GM23338 (cell line): ENCODE measurements around the gene FAM227B.

ENCODE experiments used
- CREB1 ChIP-seq: fragments of 250-450 bp; sonication (Bioruptor Pico); IDR thresholded peaks from 2 replicates; pipeline ENCODE4 v1.5.0; 2020; ENCODE audit warnings: low read depth, mild to moderate bottlenecking, moderate library complexity
- EZH2 ChIP-seq: fragments of 200-600 bp; sonication (generic); IDR thresholded peaks from one replicate; pipeline ENCODE4 v1.8.0; 2017; ENCODE audit warnings: antibody characterized with exemption, mild to moderate bottlenecking, low read depth; ENCODE audit not compliant: unreplicated experiment
- EZH2phosphoT487 ChIP-seq: fragments of 200-600 bp; sonication (generic); IDR thresholded peaks from one replicate; pipeline ENCODE4 v1.8.1; 2018; ENCODE audit warnings: antibody characterized with exemption; ENCODE audit not compliant: unreplicated experiment
- JUNB ChIP-seq: IDR thresholded peaks from one replicate; pipeline ENCODE4 v1.6.1; 2016; ENCODE audit warnings: antibody characterized with exemption; ENCODE audit not compliant: unreplicated experiment
- POLR2AphosphoS5 ChIP-seq: IDR thresholded peaks from 2 replicates; pipeline ENCODE4 v1.6.1; 2016; ENCODE audit warnings: antibody characterized with exemption, low read depth
- STAT1 ChIP-seq: IDR thresholded peaks from one replicate; pipeline ENCODE4 v1.6.1; 2016; ENCODE audit warnings: antibody characterized with exemption; ENCODE audit not compliant: unreplicated experiment
- TF ChIP-seq, protein P1 (sequence below), 2 experiments: fragments of 200-600 bp in 1 of 2; sonication (generic) in 1 of 2; conservative IDR thresholded peaks; 2 replicates each; pipeline versions ENCODE4 v1.5.1 to v1.6.1; 2016 to 2017; ENCODE audit warnings: antibody characterized with exemption in 2 of 2, low read depth in 2 of 2, mild to moderate bottlenecking in 2 of 2, moderate library complexity in 1 of 2
- TF ChIP-seq, protein P2 (sequence below): IDR thresholded peaks from one replicate; pipeline ENCODE4 v1.6.1; 2018; ENCODE audit warnings: antibody characterized with exemption; ENCODE audit not compliant: unreplicated experiment

GRCh38 chr15:49460411-49460941 lies 160.1 kb downstream of the FAM227B start:
- TF ChIP-seq, protein P1, sequence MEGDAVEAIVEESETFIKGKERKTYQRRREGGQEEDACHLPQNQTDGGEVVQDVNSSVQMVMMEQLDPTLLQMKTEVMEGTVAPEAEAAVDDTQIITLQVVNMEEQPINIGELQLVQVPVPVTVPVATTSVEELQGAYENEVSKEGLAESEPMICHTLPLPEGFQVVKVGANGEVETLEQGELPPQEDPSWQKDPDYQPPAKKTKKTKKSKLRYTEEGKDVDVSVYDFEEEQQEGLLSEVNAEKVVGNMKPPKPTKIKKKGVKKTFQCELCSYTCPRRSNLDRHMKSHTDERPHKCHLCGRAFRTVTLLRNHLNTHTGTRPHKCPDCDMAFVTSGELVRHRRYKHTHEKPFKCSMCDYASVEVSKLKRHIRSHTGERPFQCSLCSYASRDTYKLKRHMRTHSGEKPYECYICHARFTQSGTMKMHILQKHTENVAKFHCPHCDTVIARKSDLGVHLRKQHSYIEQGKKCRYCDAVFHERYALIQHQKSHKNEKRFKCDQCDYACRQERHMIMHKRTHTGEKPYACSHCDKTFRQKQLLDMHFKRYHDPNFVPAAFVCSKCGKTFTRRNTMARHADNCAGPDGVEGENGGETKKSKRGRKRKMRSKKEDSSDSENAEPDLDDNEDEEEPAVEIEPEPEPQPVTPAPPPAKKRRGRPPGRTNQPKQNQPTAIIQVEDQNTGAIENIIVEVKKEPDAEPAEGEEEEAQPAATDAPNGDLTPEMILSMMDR (conservative IDR thresholded peaks at IDR 0.05; ENCODE audit: low read depth in 2 of 2) = no peak
- TF ChIP-seq EZH2 = no peak
- TF ChIP-seq EZH2phosphoT487 = no peak
- TF ChIP-seq, protein P2, sequence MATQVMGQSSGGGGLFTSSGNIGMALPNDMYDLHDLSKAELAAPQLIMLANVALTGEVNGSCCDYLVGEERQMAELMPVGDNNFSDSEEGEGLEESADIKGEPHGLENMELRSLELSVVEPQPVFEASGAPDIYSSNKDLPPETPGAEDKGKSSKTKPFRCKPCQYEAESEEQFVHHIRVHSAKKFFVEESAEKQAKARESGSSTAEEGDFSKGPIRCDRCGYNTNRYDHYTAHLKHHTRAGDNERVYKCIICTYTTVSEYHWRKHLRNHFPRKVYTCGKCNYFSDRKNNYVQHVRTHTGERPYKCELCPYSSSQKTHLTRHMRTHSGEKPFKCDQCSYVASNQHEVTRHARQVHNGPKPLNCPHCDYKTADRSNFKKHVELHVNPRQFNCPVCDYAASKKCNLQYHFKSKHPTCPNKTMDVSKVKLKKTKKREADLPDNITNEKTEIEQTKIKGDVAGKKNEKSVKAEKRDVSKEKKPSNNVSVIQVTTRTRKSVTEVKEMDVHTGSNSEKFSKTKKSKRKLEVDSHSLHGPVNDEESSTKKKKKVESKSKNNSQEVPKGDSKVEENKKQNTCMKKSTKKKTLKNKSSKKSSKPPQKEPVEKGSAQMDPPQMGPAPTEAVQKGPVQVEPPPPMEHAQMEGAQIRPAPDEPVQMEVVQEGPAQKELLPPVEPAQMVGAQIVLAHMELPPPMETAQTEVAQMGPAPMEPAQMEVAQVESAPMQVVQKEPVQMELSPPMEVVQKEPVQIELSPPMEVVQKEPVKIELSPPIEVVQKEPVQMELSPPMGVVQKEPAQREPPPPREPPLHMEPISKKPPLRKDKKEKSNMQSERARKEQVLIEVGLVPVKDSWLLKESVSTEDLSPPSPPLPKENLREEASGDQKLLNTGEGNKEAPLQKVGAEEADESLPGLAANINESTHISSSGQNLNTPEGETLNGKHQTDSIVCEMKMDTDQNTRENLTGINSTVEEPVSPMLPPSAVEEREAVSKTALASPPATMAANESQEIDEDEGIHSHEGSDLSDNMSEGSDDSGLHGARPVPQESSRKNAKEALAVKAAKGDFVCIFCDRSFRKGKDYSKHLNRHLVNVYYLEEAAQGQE = no peak
- TF ChIP-seq JUNB = no peak
- TF ChIP-seq STAT1 = no peak
- TF ChIP-seq POLR2AphosphoS5 = no peak
- no peak for TF ChIP-seq CREB1 (CRISPR knock-in tag)
